IPS DF 6.9 (cell line): Measurements from ENCODE around the gene GNAI2.

ENCODE experiments used
- DNase-seq: peaks from one replicate; pipeline ENCODE4 v3.0.0-alpha.2; 2013; ENCODE audit warnings: low read depth, low spot score
- H3K27ac ChIP-seq: one replicate; pipeline ENCODE4 v1.5.1; 2013; ENCODE audit warnings: low read length, control low read depth
- H3K27me3 ChIP-seq: 2 replicates; pipeline ENCODE4 v1.6.1; 2013; ENCODE audit warnings: mild to moderate bottlenecking, low read length; ENCODE audit not compliant: control insufficient read depth, insufficient read depth
- H3K36me3 ChIP-seq: 2 replicates; pipeline ENCODE4 v1.6.1; 2013; ENCODE audit warnings: low read length; ENCODE audit not compliant: control insufficient read depth, insufficient read depth
- H3K4me1 ChIP-seq: 2 replicates; pipeline ENCODE4 v1.6.1; 2013; ENCODE audit warnings: low read length; ENCODE audit not compliant: control insufficient read depth, insufficient read depth
- H3K4me3 ChIP-seq: 2 replicates; pipeline ENCODE4 v1.5.1; 2013; ENCODE audit warnings: mild to moderate bottlenecking, low read length
- H3K9me3 ChIP-seq: 2 replicates; pipeline ENCODE4 v1.6.1; 2013; ENCODE audit warnings: low read length, inconsistent platforms; ENCODE audit not compliant: control insufficient read depth, insufficient read depth
- WGBS: extraction: QIAGEN DNeasy Blood & Tissue Kit; methylation state at CpG from one replicate; pipeline ENCODE4 v1.1.7; 2013; ENCODE audit warnings: mixed read lengths, missing lambda C conversion rate; ENCODE audit not compliant: insufficient read length, insufficient coverage; 5-methylcytosine and 5-hydroxymethylcytosine counted together

Gene GNAI2

GRCh38 chr3:50292159-50293078 lies 56.4 kb downstream of the GNAI2 start, which contains the start of gene IFRD2:
TSS of gene IFRD2 (minus strand) at chr3:50292429. CDS start at chr3:50292274, 155 bp downstream.
- H3K27ac ChIP-seq = no peak within 1 kb of the TSS
- H3K4me3 ChIP-seq = peak within 1 kb of the TSS; percentile 74
- H3K4me1 ChIP-seq = peaks cover 1% of the 10 kb centered on the region; the same call in 1 of the 2 replicates
- WGBS = no CpG with 5 or more reads among the region's 67 CpGs
- H3K36me3 ChIP-seq = peaks cover 28% of the 10 kb centered on the region
- H3K9me3 ChIP-seq = no peaks in the 10 kb centered on the region
- no peaks in the 10 kb centered on the region for H3K27me3 ChIP-seq
- DNase-seq = peak; percentile 98

- DNase-seq = no peak
- H3K4me1 ChIP-seq = peaks cover 1% of the 10 kb centered on the region; the same call in 1 of the 2 replicates
- no peaks in the 10 kb centered on the region for H3K27me3 ChIP-seq
- H3K9me3 ChIP-seq = no peaks in the 10 kb centered on the region
- peaks cover 24% of the 10 kb centered on the region for H3K36me3 ChIP-seq
- no CpG with 5 or more reads among the region's 12 CpGs for WGBS
- no peak overlapping the region for H3K27ac ChIP-seq
- no peak overlapping the region for H3K4me3 ChIP-seq
These were observed 57.2 kb downstream of the GNAI2 start for GRCh38 chr3:50293079-50293801.

GRCh38 chr3:50294089-50294488 lies 58.1 kb downstream of the GNAI2 start:
- no peak overlapping the region for H3K4me3 ChIP-seq
- peaks cover 1% of the 10 kb centered on the region; the same call in 1 of the 2 replicates for H3K4me1 ChIP-seq
- no peaks in the 10 kb centered on the region for H3K9me3 ChIP-seq
- no peak overlapping the region for H3K27ac ChIP-seq
- WGBS = no CpG with 5 or more reads among the region's 4 CpGs
- H3K27me3 ChIP-seq = no peaks in the 10 kb centered on the region
- peaks cover 16% of the 10 kb centered on the region for H3K36me3 ChIP-seq
- DNase-seq = no peak

GRCh38 chr3:50294492-50295403 lies 58.7 kb downstream of the GNAI2 start:
- peaks cover 1% of the 10 kb centered on the region; the same call in 1 of the 2 replicates for H3K4me1 ChIP-seq
- no peak for DNase-seq
- no peaks in the 10 kb centered on the region for H3K27me3 ChIP-seq
- H3K27ac ChIP-seq = no peak overlapping the region
- WGBS = no CpG with 5 or more reads among the region's 22 CpGs
- H3K4me3 ChIP-seq = no peak overlapping the region
- no peaks in the 10 kb centered on the region for H3K9me3 ChIP-seq
- H3K36me3 ChIP-seq = peaks cover 10% of the 10 kb centered on the region

GRCh38 chr3:50295553-50296431 lies 59.8 kb downstream of the GNAI2 start:
- Histone ChIP-seq H3K27me3 (no peaks in the 10 kb centered on the region), H3K27ac (no peak overlapping the region), H3K9me3 (no peaks in the 10 kb centered on the region), H3K4me1 (peaks cover 1% of the 10 kb centered on the region; the same call in 1 of the 2 replicates), H3K4me3 (no peak overlapping the region), H3K36me3 (no peaks in the 10 kb centered on the region; the same call in 1 of the 2 replicates)
- no peak for DNase-seq
- WGBS = no CpG with 5 or more reads among the region's 8 CpGs

- Histone ChIP-seq H3K27me3 (no peaks in the 10 kb centered on the region), H3K9me3 (no peaks in the 10 kb centered on the region), H3K4me3 (no peak overlapping the region), H3K27ac (no peak overlapping the region), H3K4me1 (peaks cover 1% of the 10 kb centered on the region; the same call in 1 of the 2 replicates), H3K36me3 (no peaks in the 10 kb centered on the region)
- WGBS = no CpG with 5 or more reads among the region's 18 CpGs
- no peak for DNase-seq
These were observed 60.8 kb downstream of the GNAI2 start for GRCh38 chr3:50296721-50297383.

GRCh38 chr3:50297384-50297775 lies 61.4 kb downstream of the GNAI2 start:
- no peak for DNase-seq
- WGBS = no CpG with 5 or more reads among the region's 2 CpGs
- Histone ChIP-seq H3K27ac (no peak overlapping the region), H3K36me3 (no peaks in the 10 kb centered on the region), H3K4me3 (no peak overlapping the region), H3K9me3 (no peaks in the 10 kb centered on the region), H3K27me3 (no peaks in the 10 kb centered on the region), H3K4me1 (peaks cover 1% of the 10 kb centered on the region; the same call in 1 of the 2 replicates)

- Histone ChIP-seq H3K4me1 (no peaks in the 10 kb centered on the region), H3K27ac (no peak overlapping the region), H3K4me3 (peak overlapping the region; percentile 78; the same call in 1 of the 2 replicates), H3K27me3 (no peaks in the 10 kb centered on the region), H3K36me3 (no peaks in the 10 kb centered on the region), H3K9me3 (no peaks in the 10 kb centered on the region)
- WGBS = no CpG with 5 or more reads among the region's 9 CpGs
- no peak for DNase-seq
These were observed 62.1 kb downstream of the GNAI2 start for GRCh38 chr3:50297896-50298725.
